Right kidney (tissue), 1 donor: Measurements from ENCODE around the gene TMEM139.
A peak's percentile ranks its signal among the peaks of the same experiment; 100 is the strongest.
"Not testable (repeated sequence)": the region's sequence is repeated elsewhere in the genome, so short reads cannot be mapped to it uniquely, and the experiment has no call there.

ENCODE experiments used
- DNase-seq: peaks from one replicate; pipeline ENCODE4 v3.0.0-alpha.2; 2016

Gene TMEM139

GRCh38 chr7:143257501-143257900, 27.3 kb upstream of the TMEM139 start:
- no peak for DNase-seq

GRCh38 chr7:143258831-143259230, 25.9 kb upstream of the TMEM139 start:
- DNase-seq = no peak

GRCh38 chr7:143259765-143260164, 25.0 kb upstream of the TMEM139 start:
- no peak for DNase-seq

- no peak for DNase-seq
Measured at GRCh38 chr7:143261901-143262300, 22.9 kb upstream of the TMEM139 start.

- peak; percentile 81 for DNase-seq
Measured at GRCh38 chr7:143263266-143264195, 21.2 kb upstream of the TMEM139 start, which contains the start of gene GSTK1. Gene GSTK1 (plus strand): TSS chr7:143263441. CDS start chr7:143263514, 73 bp downstream.

- not testable (repeated sequence) for DNase-seq
Measured at GRCh38 chr7:143264196-143264568, 20.6 kb upstream of the TMEM139 start.

DNA sequence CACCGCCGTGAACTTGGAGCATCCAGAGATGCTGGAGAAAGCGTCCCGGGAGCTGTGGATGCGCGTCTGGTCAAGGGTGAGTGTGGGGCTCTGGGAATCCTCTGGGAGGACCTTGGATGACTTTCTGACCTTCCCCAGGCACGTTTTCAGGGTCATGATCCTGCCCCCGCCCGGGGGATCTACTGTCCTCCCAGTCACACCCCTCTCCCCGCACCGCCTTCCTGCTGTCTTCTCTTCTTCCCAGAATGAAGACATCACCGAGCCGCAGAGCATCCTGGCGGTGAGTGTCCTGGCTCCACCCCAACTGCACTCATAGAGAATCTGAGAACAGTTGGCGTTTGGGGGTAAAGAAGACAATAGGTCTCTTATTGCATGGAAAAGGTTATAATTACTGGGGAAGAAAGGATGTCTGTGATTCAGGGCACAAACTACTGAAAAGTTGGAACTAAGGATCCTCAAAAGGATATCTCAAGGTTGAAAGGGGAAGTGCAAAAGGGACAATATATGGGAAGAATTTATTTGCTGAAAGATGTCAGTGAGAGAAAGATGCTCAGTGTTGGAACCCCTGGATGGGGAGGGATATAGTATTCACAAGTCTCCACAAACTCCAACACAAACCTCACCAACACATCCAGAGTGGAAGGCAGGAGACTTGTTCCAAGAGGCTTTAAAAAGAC, 19.6 kb upstream of the TMEM139 start:
- DNase-seq = no peak

DNA sequence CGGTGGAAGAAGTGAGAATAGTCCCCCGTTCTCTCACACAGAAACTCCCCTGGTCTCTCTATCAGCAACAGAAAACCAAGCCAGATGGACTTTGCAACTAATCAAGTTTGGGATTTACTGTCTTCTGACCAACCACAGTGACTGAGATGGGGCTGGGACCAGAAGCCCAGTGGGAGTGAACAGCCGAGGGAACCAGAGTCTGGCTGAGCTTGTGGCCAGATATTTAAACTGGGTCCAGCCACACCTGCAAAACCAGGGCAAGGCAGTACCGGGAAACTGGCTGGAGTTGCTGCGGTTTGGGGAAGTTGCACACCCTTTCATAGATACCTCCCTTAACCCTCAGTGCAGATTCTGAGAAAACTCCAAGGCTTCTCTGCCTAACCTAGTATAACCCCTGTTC, 15.5 kb upstream of the TMEM139 start:
- no peak for DNase-seq

DNA sequence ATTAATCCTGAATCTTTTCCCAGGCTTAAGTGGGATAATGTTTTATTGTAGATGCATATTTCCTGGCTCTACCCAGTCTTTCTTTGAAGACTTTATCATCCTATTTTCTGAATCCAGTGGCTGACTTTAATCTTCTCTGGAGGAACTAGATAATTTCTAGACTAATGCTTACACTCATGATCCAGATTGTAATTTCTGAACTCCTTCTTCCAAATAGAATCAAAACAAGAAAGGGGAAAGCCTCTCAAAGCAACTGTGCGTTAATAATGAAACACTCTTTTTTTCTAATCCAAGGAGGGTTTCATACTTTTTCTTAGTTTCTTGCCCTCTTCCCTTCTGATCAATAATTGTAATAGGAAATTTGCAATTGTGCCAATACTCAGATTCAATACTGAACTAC, 13.5 kb upstream of the TMEM139 start:
- no peak for DNase-seq

DNA sequence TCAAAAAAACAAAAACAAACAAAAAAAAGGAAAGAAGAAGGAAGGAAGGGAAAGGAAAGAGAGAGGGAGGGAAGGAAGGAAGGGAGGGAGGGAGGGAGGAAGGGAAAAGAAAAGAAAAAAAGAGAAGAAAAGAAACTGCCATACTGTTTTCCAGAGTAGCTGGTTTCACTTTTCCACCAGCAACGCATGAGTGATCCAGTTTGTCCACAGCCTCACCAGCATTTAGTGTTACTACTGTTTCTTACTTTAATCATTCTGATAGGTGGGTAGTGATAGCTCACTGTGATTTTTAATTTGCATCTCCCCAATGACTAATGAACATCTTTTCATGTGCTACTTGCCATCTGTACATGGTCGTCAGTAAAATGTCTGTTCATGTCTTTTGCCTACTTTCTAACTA, 11.9 kb upstream of the TMEM139 start:
- no peak for DNase-seq

GRCh38 chr7:143279186-143280098, 5.3 kb upstream of the TMEM139 start:
- DNase-seq = no peak

DNA sequence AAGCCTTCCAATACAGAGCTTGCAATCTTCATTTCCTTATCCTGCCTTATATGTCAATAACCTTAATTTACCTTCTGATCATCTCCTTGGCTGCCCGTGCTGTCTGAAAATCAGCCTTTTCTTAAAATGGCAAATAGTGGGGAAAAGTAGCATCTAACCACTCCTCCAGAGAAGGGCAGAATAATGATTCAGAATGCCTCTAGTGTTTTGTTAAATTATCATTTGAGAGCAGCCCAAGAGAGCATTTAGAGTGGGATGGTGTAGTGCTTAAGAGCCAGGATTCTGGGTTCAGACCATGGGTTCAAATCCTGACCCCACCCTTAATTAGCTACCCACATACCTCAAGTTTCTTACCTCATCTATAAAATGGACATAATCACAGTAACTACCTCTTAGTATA, 4.6 kb upstream of the TMEM139 start:
- DNase-seq = no peak

GRCh38 chr7:143280566-143280965, 4.2 kb upstream of the TMEM139 start:
- no peak for DNase-seq

- DNase-seq = no peak
Measured at GRCh38 chr7:143281529-143281928, 3.2 kb upstream of the TMEM139 start.

- DNase-seq = no peak
Measured at GRCh38 chr7:143282124-143282523, 2.6 kb upstream of the TMEM139 start.

- DNase-seq = no peak
Measured at GRCh38 chr7:143283381-143283780, 1.4 kb upstream of the TMEM139 start.

- no peak for DNase-seq
Measured at GRCh38 chr7:143285470-143285778, 666 bp downstream of the TMEM139 start.

DNA sequence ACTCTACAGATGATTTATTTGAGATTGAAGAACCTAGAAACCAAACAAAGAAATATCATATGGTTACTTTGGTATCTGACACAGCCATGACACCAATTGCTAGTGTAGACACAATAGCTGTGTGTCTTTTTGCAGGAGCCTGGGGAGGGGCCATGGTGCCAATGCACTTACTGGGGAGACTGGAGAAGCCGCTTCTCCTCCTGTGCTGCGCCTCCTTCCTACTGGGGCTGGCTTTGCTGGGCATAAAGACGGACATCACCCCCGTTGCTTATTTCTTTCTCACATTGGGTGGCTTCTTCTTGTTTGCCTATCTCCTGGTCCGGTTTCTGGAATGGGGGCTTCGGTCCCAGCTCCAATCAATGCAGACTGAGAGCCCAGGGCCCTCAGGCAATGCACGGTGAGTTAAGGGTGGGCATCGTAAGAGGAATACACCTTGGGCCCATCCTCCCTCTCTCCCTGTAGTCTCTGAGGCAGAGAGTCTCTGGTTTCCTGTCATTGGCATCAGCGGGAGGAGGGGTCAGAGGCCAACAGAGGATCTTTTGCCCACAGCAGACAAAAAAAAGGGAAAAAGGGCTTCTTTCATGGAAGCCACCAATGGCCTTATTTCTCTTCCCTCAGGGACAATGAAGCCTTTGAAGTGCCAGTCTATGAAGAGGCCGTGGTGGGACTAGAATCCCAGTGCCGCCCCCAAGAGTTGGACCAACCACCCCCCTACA, 1.2 kb downstream of the TMEM139 start:
- no peak for DNase-seq

DNA sequence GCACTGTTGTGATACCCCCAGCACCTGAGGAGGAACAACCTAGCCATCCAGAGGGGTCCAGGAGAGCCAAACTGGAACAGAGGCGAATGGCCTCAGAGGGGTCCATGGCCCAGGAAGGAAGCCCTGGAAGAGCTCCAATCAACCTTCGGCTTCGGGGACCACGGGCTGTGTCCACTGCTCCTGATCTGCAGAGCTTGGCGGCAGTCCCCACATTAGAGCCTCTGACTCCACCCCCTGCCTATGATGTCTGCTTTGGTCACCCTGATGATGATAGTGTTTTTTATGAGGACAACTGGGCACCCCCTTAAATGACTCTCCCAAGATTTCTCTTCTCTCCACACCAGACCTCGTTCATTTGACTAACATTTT, 1.7 kb downstream of the TMEM139 start:
- no peak for DNase-seq

- DNase-seq = peak; percentile 41
Measured at GRCh38 chr7:143287339-143287934, 2.7 kb downstream of the TMEM139 start.

- peak; percentile 97 for DNase-seq
Measured at GRCh38 chr7:143287935-143288826, 3.4 kb downstream of the TMEM139 start, which contains the start of gene CASP2. Gene CASP2 (plus strand): TSS chr7:143288351. CDS start chr7:143288456, 105 bp downstream.
